Measurements from ENCODE around the gene ACTN4. TPM values are rescaled to one million over a fixed set of nuclear protein-coding genes. Genes with fewer than 3 reads are reported as not detected.
A peak's percentile ranks its signal among the peaks of the same experiment; 100 is the strongest.

Gene ACTN4
- total and polyA plus RNA-seq, 2 donors (not counting 3 experiments of a cell fraction or from before 2014, with no cell fraction given), result 313 to 748 TPM

DNA sequence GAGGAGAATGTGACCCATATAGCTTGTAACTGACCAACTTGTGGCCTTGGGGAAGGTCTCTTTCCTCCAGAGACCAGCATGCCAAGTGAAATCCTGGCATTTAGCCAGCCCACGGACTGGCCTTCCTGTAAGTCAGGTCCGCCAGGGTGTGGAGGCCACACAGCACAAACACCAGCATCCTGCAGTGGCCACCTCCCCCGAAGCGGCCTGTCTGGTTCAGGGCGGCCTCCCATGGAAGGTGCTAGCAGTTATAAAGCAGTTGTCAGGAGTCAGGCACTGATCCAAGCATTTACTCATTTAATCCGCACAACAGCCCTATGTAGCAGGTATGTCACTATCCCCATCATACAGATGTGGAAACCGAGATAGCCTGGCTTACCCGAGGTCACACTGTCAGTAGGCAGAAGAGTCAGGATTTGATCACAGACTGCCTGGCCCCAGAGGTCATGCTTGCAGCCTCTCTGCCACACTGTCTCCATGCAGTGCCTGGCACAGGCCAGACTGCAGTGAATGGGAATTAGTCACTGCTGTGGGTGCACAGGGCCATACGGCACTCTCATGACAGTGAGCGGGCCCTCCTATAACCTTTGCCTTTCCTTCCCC lies 60.2 kb downstream of the ACTN4 start:
- Histone ChIP-seq H3K4me3 (replicated peaks in 1 of 3; ENCODE audit: insufficient read depth in 1 of 3, low read depth in 1 of 3, low read length in 3 of 3) (no peak overlapping the region), H2AFZ (ENCODE audit: low read depth, low read length) (no peak overlapping the region), H3K4me2 (ENCODE audit: insufficient read depth, low read length) (peak overlapping the region; percentile 3), H3K27me3 (ENCODE audit: control insufficient read depth in 2 of 2, insufficient read depth in 2 of 2, low read length in 2 of 2) (no peaks in the 10 kb centered on the region), H3K27ac (ENCODE audit: insufficient read depth, low read depth, low read length) (peak overlapping the region; percentile 47), H3K9ac (replicated peaks; ENCODE audit: extremely low read depth, insufficient read depth, low read length) (no peak overlapping the region), H3K36me3 (ENCODE audit: control insufficient read depth in 2 of 2, extremely low read depth in 1 of 2, insufficient read depth in 2 of 2, low read length in 2 of 2) (peaks cover 28 to 77% of the 10 kb centered on the region in 2 experiments), H4K20me1 (replicated peaks; ENCODE audit: control insufficient read depth, extremely low read depth, insufficient read depth, low read length) (no peaks in the 10 kb centered on the region), H3K4me1 (ENCODE audit: control insufficient read depth, extremely low read depth, insufficient read depth, low read length) (peaks cover 30% of the 10 kb centered on the region), H3K9me3 (replicated peaks; ENCODE audit: control insufficient read depth, insufficient read depth, low read length) (no peaks in the 10 kb centered on the region), H3K79me2 (ENCODE audit: control insufficient read depth, insufficient read depth, low read length) (peaks cover 28% of the 10 kb centered on the region), H3K9me1 (replicated peaks; ENCODE audit: control insufficient read depth, extremely low read depth, insufficient read depth, low read length) (no peaks in the 10 kb centered on the region)
- ChIA-PET CTCF (interaction anchor here (0.8 to 2.0 kb wide), 9 partner anchors 14 to 73 kb away, joined by 3 to 9 read pairs (median 4); partner anchors contain the start of gene ACTN4), POLR2A (interaction anchor here (2.1 kb wide), 1 partner anchor 59 kb away, joined by 10 read pairs; the partner anchor contains the start of gene ACTN4)
- no TSS peak for BruUV-seq (replicated peaks)
- dilution Hi-C loops (cut with MboI; ENCODE audit: extremely low pct_ligation_motif_present, low sequenced_read_pairs) (no loop called here), intact Hi-C loops (cut with micrococcal nuclease) (loop anchor here (1.0 to 10.0 kb wide), 7 partner anchors 15 to 303 kb away; partner anchors contain the start of gene FAM98C)
- FAIRE-seq (peak; percentile 98), DNase-seq (ENCODE audit: low read depth, low spot score) (peak; percentile 91)
- TF ChIP-seq EZH2 (IDR thresholded peaks at IDR 0.05; ENCODE audit: borderline replicate concordance, low read depth, low read length, severe bottlenecking), result no peak
- TF ChIP-seq, protein P1, sequence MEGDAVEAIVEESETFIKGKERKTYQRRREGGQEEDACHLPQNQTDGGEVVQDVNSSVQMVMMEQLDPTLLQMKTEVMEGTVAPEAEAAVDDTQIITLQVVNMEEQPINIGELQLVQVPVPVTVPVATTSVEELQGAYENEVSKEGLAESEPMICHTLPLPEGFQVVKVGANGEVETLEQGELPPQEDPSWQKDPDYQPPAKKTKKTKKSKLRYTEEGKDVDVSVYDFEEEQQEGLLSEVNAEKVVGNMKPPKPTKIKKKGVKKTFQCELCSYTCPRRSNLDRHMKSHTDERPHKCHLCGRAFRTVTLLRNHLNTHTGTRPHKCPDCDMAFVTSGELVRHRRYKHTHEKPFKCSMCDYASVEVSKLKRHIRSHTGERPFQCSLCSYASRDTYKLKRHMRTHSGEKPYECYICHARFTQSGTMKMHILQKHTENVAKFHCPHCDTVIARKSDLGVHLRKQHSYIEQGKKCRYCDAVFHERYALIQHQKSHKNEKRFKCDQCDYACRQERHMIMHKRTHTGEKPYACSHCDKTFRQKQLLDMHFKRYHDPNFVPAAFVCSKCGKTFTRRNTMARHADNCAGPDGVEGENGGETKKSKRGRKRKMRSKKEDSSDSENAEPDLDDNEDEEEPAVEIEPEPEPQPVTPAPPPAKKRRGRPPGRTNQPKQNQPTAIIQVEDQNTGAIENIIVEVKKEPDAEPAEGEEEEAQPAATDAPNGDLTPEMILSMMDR (IDR thresholded peaks at IDR 0.05; ENCODE audit: extremely low read depth in 1 of 2, insufficient read depth in 1 of 2, low read depth in 1 of 2, low read length in 2 of 2), result no peak
- TF ChIP-seq MYC (IDR thresholded peaks at IDR 0.05; ENCODE audit: low read depth, low read length), result no peak
- no peak for TF ChIP-seq GATA2 (IDR thresholded peaks at IDR 0.05; ENCODE audit: insufficient read depth, insufficient read length, low read depth, low read length)
- TF ChIP-seq POLR2A (IDR thresholded peaks at IDR 0.05; ENCODE audit: low read depth, low read length), result peak; percentile 70
- TF ChIP-seq POLR2AphosphoS5 (IDR thresholded peaks at IDR 0.05; ENCODE audit: insufficient read depth, low read depth, low read length), result peak; percentile 70
